T1000 (cell line): ENCODE data around the gene HERPUD2.
"Not testable (repeated sequence)": the region's sequence is repeated elsewhere in the genome, so short reads cannot be mapped to it uniquely, and the experiment has no call there.

Experiments
- DNase-seq: peaks from one replicate; lab custom pipeline; 2025; ENCODE audit warnings: mixed read lengths; lab: John Stamatoyannopoulos, UW

Gene HERPUD2

GRCh38 chr7:35714407-35714806 is 19.5 kb upstream of the HERPUD2 start:
- no peak for DNase-seq

GRCh38 chr7:35712563-35713226 is 17.8 kb upstream of the HERPUD2 start:
- no peak for DNase-seq

- DNase-seq: no peak
Measured at GRCh38 chr7:35707422-35707821, 12.5 kb upstream of the HERPUD2 start.

GRCh38 chr7:35705932-35706461 is 11.1 kb upstream of the HERPUD2 start:
- DNase-seq: no peak

GRCh38 chr7:35704261-35704660 is 9.3 kb upstream of the HERPUD2 start:
- no peak for DNase-seq

GRCh38 chr7:35702541-35702940 is 7.6 kb upstream of the HERPUD2 start:
- DNase-seq: no peak

GRCh38 chr7:35701287-35701900 is 6.5 kb upstream of the HERPUD2 start:
- DNase-seq: no peak

- no peak for DNase-seq
Measured at GRCh38 chr7:35700865-35701264, 5.9 kb upstream of the HERPUD2 start.

GRCh38 chr7:35700333-35700732 is 5.4 kb upstream of the HERPUD2 start:
- no peak for DNase-seq

GRCh38 chr7:35699796-35700305 is 4.9 kb upstream of the HERPUD2 start:
- no peak for DNase-seq

- DNase-seq: not testable (repeated sequence)
Measured at GRCh38 chr7:35698382-35698781, 3.4 kb upstream of the HERPUD2 start.

- no peak for DNase-seq
Measured at GRCh38 chr7:35697414-35698175, 2.7 kb upstream of the HERPUD2 start.

GRCh38 chr7:35695987-35696386 is 1.1 kb upstream of the HERPUD2 start:
- no peak for DNase-seq

- no peak for DNase-seq
Measured at GRCh38 chr7:35695473-35695850, 527 bp upstream of the HERPUD2 start.

GRCh38 chr7:35694161-35694783 is 663 bp downstream of the HERPUD2 start:
- no peak for DNase-seq

- DNase-seq: no peak
Measured at GRCh38 chr7:35691827-35692307, 3.1 kb downstream of the HERPUD2 start.

- DNase-seq: no peak
Measured at GRCh38 chr7:35691366-35691765, 3.6 kb downstream of the HERPUD2 start.

- not testable (repeated sequence) for DNase-seq
Measured at GRCh38 chr7:35690614-35691013, 4.3 kb downstream of the HERPUD2 start.

GRCh38 chr7:35685781-35686180 is 9.2 kb downstream of the HERPUD2 start:
- no peak for DNase-seq

GRCh38 chr7:35681231-35682029 is 13.5 kb downstream of the HERPUD2 start:
- DNase-seq: no peak

GRCh38 chr7:35680403-35681013 is 14.4 kb downstream of the HERPUD2 start:
- DNase-seq: no peak
